SK-N-SH treated with all-trans-retinoic acid at 6 μM for 48 hours (cell line): ENCODE results near the gene LMF1.

Experiments
- ATAC-seq: fragments of 200-7000 bp; cut with Tn5 transposase; 3 replicates; pipeline ENCODE4 v1.9.1; 2020; ENCODE audit warnings: mild to moderate bottlenecking, moderate library complexity
- BACH2 ChIP-seq: fragments of 250-450 bp; sonication (Bioruptor Pico); IDR thresholded peaks from 2 replicates; pipeline ENCODE4 v1.9.0; 2021; ENCODE audit warnings: mild to moderate bottlenecking, borderline replicate concordance
- CSRNP3 ChIP-seq: fragments of 250-450 bp; sonication (Bioruptor Pico); IDR thresholded peaks from 2 replicates; pipeline ENCODE4 v1.5.1; 2021; ENCODE audit warnings: mild to moderate bottlenecking, moderate library complexity
- ESRRG ChIP-seq: fragments of 250-450 bp; sonication (Bioruptor Pico); IDR thresholded peaks from 2 replicates; pipeline ENCODE4 v1.6.1; 2021; ENCODE audit warnings: mild to moderate bottlenecking
- GLIS3 ChIP-seq: fragments of 250-450 bp; sonication (Bioruptor Pico); IDR thresholded peaks from 2 replicates; pipeline ENCODE4 v1.5.0; 2020; ENCODE audit warnings: mild to moderate bottlenecking, moderate library complexity
- ISL1 ChIP-seq: fragments of 250-450 bp; sonication (Bioruptor Pico); IDR thresholded peaks from 2 replicates; pipeline ENCODE4 v2.1.2; 2022; ENCODE audit warnings: mild to moderate bottlenecking, moderate library complexity
- OSR1 ChIP-seq: fragments of 250-450 bp; sonication (Bioruptor Pico); IDR thresholded peaks from 2 replicates; pipeline ENCODE4 v1.8.0; 2022; ENCODE audit warnings: moderate library complexity, mild to moderate bottlenecking, inconsistent platforms
- POU6F1 ChIP-seq: fragments of 250-450 bp; sonication (Bioruptor Pico); IDR thresholded peaks from 2 replicates; pipeline ENCODE4 v1.8.0; 2021; ENCODE audit warnings: low read depth, mild to moderate bottlenecking, moderate library complexity, borderline replicate concordance
- PPARA ChIP-seq: fragments of 250-450 bp; sonication (Bioruptor Pico); IDR thresholded peaks from 2 replicates; pipeline ENCODE4 v1.5.0; 2020; ENCODE audit warnings: mild to moderate bottlenecking, borderline replicate concordance
- RARB ChIP-seq: fragments of 250-450 bp; sonication (Bioruptor Pico); IDR thresholded peaks from 2 replicates; pipeline ENCODE4 v1.8.0; 2021; ENCODE audit warnings: mild to moderate bottlenecking, moderate library complexity
- SNAI2 ChIP-seq: fragments of 250-450 bp; sonication (Bioruptor Pico); IDR thresholded peaks from 2 replicates; pipeline ENCODE4 v1.5.0; 2020; ENCODE audit warnings: mild to moderate bottlenecking, moderate library complexity
- TCF4 ChIP-seq: fragments of 250-450 bp; sonication (Bioruptor Pico); IDR thresholded peaks from 2 replicates; pipeline ENCODE4 v1.8.0; 2021; ENCODE audit warnings: mild to moderate bottlenecking, moderate library complexity, borderline replicate concordance
- ZC3H10 ChIP-seq: fragments of 250-450 bp; sonication (Bioruptor Pico); IDR thresholded peaks from 2 replicates; pipeline ENCODE4 v1.5.1; 2021; ENCODE audit warnings: mild to moderate bottlenecking, moderate library complexity
- ZFP3 ChIP-seq: fragments of 250-450 bp; sonication (Bioruptor Pico); IDR thresholded peaks from 2 replicates; pipeline ENCODE4 v1.5.0; 2020; ENCODE audit warnings: mild to moderate bottlenecking, moderate library complexity
- ZNF565 ChIP-seq: fragments of 450-650 bp; formaldehyde crosslinking; conservative IDR thresholded peaks from 2 replicates; pipeline ENCODE4 v1.5.0; 2020; ENCODE audit warnings: low read depth, mild to moderate bottlenecking, moderate library complexity
- ZNF70 ChIP-seq: fragments of 450-650 bp; formaldehyde crosslinking; IDR thresholded peaks from 2 replicates; pipeline ENCODE4 v1.5.0; 2020; ENCODE audit warnings: mild to moderate bottlenecking, moderate library complexity
- ZNF8 ChIP-seq: fragments of 450-650 bp; formaldehyde crosslinking; IDR thresholded peaks from 2 replicates; pipeline ENCODE4 v1.5.0; 2020; ENCODE audit warnings: mild to moderate bottlenecking, moderate library complexity
- TF ChIP-seq, protein P1 (sequence below): fragments of 250-450 bp; sonication (Bioruptor Pico); IDR thresholded peaks from 2 replicates; pipeline ENCODE4 v1.8.0; 2020; ENCODE audit warnings: mild to moderate bottlenecking, moderate library complexity, borderline replicate concordance
- TF ChIP-seq, protein P2 (sequence below): fragments of 250-450 bp; sonication (Bioruptor Pico); IDR thresholded peaks from 2 replicates; pipeline ENCODE4 v1.5.0; 2020; ENCODE audit warnings: mild to moderate bottlenecking, moderate library complexity
- TF ChIP-seq, protein P3 (sequence below): fragments of 250-450 bp; sonication (Bioruptor Pico); IDR thresholded peaks from 2 replicates; pipeline ENCODE4 v1.5.1; 2020; ENCODE audit warnings: low read depth, mild to moderate bottlenecking, moderate library complexity

Gene LMF1

DNA sequence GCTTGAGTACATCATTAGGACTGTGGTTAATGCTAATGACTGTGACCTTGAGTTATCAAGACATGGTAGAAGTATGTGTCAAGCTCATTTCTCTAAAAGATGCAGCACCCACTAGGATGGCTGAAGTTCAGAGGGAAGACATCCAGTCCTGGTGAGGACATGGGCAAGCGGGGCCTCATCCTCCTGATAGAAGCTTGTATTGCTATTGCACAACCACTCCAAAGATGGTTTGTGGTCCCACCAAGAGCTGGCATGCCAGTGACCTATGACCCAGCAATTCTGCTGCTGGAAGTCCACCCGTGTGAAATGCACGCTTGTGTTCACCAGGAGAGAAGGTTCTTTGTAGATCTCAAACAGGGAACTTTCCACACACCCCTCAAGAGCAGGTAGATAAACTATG is 25.0 kb upstream of the LMF1 start:
- TF ChIP-seq ISL1 (CRISPR knock-in tag): no peak
- no peak for TF ChIP-seq SNAI2 (CRISPR knock-in tag)
- TF ChIP-seq RARB (CRISPR knock-in tag): no peak
- TF ChIP-seq ZNF8: no peak
- TF ChIP-seq CSRNP3 (CRISPR knock-in tag): no peak
- TF ChIP-seq, protein P1, sequence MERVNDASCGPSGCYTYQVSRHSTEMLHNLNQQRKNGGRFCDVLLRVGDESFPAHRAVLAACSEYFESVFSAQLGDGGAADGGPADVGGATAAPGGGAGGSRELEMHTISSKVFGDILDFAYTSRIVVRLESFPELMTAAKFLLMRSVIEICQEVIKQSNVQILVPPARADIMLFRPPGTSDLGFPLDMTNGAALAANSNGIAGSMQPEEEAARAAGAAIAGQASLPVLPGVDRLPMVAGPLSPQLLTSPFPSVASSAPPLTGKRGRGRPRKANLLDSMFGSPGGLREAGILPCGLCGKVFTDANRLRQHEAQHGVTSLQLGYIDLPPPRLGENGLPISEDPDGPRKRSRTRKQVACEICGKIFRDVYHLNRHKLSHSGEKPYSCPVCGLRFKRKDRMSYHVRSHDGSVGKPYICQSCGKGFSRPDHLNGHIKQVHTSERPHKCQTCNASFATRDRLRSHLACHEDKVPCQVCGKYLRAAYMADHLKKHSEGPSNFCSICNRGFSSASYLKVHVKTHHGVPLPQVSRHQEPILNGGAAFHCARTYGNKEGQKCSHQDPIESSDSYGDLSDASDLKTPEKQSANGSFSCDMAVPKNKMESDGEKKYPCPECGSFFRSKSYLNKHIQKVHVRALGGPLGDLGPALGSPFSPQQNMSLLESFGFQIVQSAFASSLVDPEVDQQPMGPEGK (CRISPR knock-in tag): no peak
- no peak for TF ChIP-seq POU6F1 (CRISPR knock-in tag)
- no peak for TF ChIP-seq OSR1 (CRISPR knock-in tag)
- ATAC-seq: no peak

GRCh38 chr16:995087-995486 is 24.3 kb upstream of the LMF1 start:
- TF ChIP-seq POU6F1 (CRISPR knock-in tag): no peak
- TF ChIP-seq ZFP3 (CRISPR knock-in tag): no peak
- no peak for TF ChIP-seq ESRRG (CRISPR knock-in tag)
- no peak for TF ChIP-seq RARB (CRISPR knock-in tag)
- no peak for TF ChIP-seq BACH2 (CRISPR knock-in tag)
- TF ChIP-seq, protein P1 (CRISPR knock-in tag): no peak
- TF ChIP-seq TCF4 (CRISPR knock-in tag): no peak
- TF ChIP-seq ZNF565 (CRISPR knock-in tag): no peak
- ATAC-seq: no peak

GRCh38 chr16:993731-994130 is 22.9 kb upstream of the LMF1 start:
- no peak for ATAC-seq
- TF ChIP-seq, protein P2, sequence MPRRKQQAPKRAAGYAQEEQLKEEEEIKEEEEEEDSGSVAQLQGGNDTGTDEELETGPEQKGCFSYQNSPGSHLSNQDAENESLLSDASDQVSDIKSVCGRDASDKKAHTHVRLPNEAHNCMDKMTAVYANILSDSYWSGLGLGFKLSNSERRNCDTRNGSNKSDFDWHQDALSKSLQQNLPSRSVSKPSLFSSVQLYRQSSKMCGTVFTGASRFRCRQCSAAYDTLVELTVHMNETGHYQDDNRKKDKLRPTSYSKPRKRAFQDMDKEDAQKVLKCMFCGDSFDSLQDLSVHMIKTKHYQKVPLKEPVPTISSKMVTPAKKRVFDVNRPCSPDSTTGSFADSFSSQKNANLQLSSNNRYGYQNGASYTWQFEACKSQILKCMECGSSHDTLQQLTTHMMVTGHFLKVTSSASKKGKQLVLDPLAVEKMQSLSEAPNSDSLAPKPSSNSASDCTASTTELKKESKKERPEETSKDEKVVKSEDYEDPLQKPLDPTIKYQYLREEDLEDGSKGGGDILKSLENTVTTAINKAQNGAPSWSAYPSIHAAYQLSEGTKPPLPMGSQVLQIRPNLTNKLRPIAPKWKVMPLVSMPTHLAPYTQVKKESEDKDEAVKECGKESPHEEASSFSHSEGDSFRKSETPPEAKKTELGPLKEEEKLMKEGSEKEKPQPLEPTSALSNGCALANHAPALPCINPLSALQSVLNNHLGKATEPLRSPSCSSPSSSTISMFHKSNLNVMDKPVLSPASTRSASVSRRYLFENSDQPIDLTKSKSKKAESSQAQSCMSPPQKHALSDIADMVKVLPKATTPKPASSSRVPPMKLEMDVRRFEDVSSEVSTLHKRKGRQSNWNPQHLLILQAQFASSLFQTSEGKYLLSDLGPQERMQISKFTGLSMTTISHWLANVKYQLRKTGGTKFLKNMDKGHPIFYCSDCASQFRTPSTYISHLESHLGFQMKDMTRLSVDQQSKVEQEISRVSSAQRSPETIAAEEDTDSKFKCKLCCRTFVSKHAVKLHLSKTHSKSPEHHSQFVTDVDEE (CRISPR knock-in tag): no peak
- no peak for TF ChIP-seq ESRRG (CRISPR knock-in tag)
- TF ChIP-seq RARB (CRISPR knock-in tag): no peak
- TF ChIP-seq SNAI2 (CRISPR knock-in tag): no peak
- no peak for TF ChIP-seq PPARA (CRISPR knock-in tag)
- no peak for TF ChIP-seq POU6F1 (CRISPR knock-in tag)
- TF ChIP-seq ZC3H10 (CRISPR knock-in tag): no peak
- TF ChIP-seq ISL1 (CRISPR knock-in tag): no peak
- no peak for TF ChIP-seq CSRNP3 (CRISPR knock-in tag)
- TF ChIP-seq GLIS3: no peak
- TF ChIP-seq, protein P3, sequence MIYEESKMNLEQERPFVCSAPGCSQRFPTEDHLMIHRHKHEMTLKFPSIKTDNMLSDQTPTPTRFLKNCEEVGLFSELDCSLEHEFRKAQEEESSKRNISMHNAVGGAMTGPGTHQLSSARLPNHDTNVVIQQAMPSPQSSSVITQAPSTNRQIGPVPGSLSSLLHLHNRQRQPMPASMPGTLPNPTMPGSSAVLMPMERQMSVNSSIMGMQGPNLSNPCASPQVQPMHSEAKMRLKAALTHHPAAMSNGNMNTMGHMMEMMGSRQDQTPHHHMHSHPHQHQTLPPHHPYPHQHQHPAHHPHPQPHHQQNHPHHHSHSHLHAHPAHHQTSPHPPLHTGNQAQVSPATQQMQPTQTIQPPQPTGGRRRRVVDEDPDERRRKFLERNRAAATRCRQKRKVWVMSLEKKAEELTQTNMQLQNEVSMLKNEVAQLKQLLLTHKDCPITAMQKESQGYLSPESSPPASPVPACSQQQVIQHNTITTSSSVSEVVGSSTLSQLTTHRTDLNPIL (CRISPR knock-in tag): no peak
- no peak for TF ChIP-seq BACH2 (CRISPR knock-in tag)
- no peak for TF ChIP-seq ZNF70 (CRISPR knock-in tag)
- no peak for TF ChIP-seq ZNF565 (CRISPR knock-in tag)
- no peak for TF ChIP-seq ZFP3 (CRISPR knock-in tag)
- no peak for TF ChIP-seq ZNF8
- TF ChIP-seq OSR1 (CRISPR knock-in tag): no peak
